Smooth muscle cell (in vitro differentiated cells): ENCODE data around the gene RAB3D. TPM values are rescaled to one million over a fixed set of nuclear protein-coding genes. Genes with fewer than 3 reads are reported as not detected.

ENCODE experiments used
- DNase-seq: peaks from one replicate; lab custom pipeline; 2025; ENCODE audit not compliant: unreplicated experiment; lab: John Stamatoyannopoulos, UW
- H2AFZ ChIP-seq: fragments of 200-600 bp; sonication (generic); 2 replicates; pipeline ENCODE4 v1.6.0; 2016; ENCODE audit warnings: antibody characterized with exemption, low read depth, mild to moderate bottlenecking
- H3F3A ChIP-seq: fragments of 200-600 bp; sonication (generic); 2 replicates; pipeline ENCODE4 v1.6.0; 2017; ENCODE audit warnings: antibody characterized with exemption, low read depth
- H3K27ac ChIP-seq: fragments of 200-600 bp; sonication (generic); 2 replicates; pipeline ENCODE4 v1.5.1; 2016; ENCODE audit warnings: low read depth, mild to moderate bottlenecking
- H3K27me3 ChIP-seq: fragments of 200-600 bp; sonication (generic); 2 replicates; pipeline ENCODE4 v1.6.1; 2016; ENCODE audit warnings: low read depth, mild to moderate bottlenecking
- H3K36me3 ChIP-seq: fragments of 200-600 bp; sonication (generic); 2 replicates; pipeline ENCODE4 v1.5.1; 2016; ENCODE audit warnings: low read depth
- H3K4me1 ChIP-seq: fragments of 200-600 bp; sonication (generic); 2 replicates; pipeline ENCODE4 v1.5.1; 2016; ENCODE audit warnings: low read depth
- H3K4me2 ChIP-seq: fragments of 200-600 bp; sonication (generic); 2 replicates; pipeline ENCODE4 v1.6.0; 2016; ENCODE audit warnings: mild to moderate bottlenecking
- H3K4me3 ChIP-seq: fragments of 200-600 bp; sonication (generic); 2 replicates; pipeline ENCODE4 v1.5.1; 2016; ENCODE audit warnings: mild to moderate bottlenecking
- H3K79me2 ChIP-seq: fragments of 200-600 bp; sonication (generic); 2 replicates; pipeline ENCODE4 v1.6.0; 2016; ENCODE audit warnings: low read depth, mild to moderate bottlenecking
- H3K9ac ChIP-seq: fragments of 200-600 bp; sonication (generic); 2 replicates; pipeline ENCODE4 v1.6.0; 2016; ENCODE audit warnings: low read depth
- H3K9me3 ChIP-seq: fragments of 200-600 bp; sonication (generic); replicated peaks from 2 replicates; pipeline ENCODE4 v1.5.1; 2016; ENCODE audit warnings: low read depth
- H4K20me1 ChIP-seq: fragments of 200-600 bp; sonication (generic); 2 replicates; pipeline ENCODE4 v1.6.0; 2016; ENCODE audit warnings: low read depth
- WGBS: methylation state at CpG from one replicate; pipeline ENCODE4 v1.1.7; 2016; ENCODE audit warnings: low lambda C conversion rate; 5-methylcytosine and 5-hydroxymethylcytosine counted together
- polyA plus RNA-seq: library from polyadenylated mRNA; unstranded; fragments of >200 nt; fragmentation: Nextera tagmentation; extraction: Ambion mirVana; gene quantifications from 2 replicates; pipeline ENCODE4 v1.2.1, GENCODE V29; 2016
- total RNA-seq: library from RNA; depleted of rRNA; stranded (reverse); fragments of >200 nt; gene quantifications from 2 replicates; pipeline ENCODE4 v1.2.3, GENCODE V29; 2014
- TF ChIP-seq, protein P1 (sequence below): fragments of 200-600 bp; sonication (generic); IDR thresholded peaks from 2 replicates; pipeline ENCODE4 v1.5.1; 2017; ENCODE audit warnings: borderline replicate concordance, mild to moderate bottlenecking, antibody characterized with exemption; ENCODE audit not compliant: insufficient read depth, poor library complexity, severe bottlenecking

The RAB3D gene
- total and polyA plus RNA-seq, 2 experiments from 2014 or later, result 7.3 to 11.0 TPM

- 96% methylated on average over 5 of the region's 5 CpGs for WGBS
- Histone ChIP-seq H3K27ac (no peak overlapping the region), H3K9ac (no peak overlapping the region), H3K4me1 (no peaks in the 10 kb centered on the region), H4K20me1 (no peaks in the 10 kb centered on the region), H3F3A (no peaks in the 10 kb centered on the region), H3K27me3 (no peaks in the 10 kb centered on the region), H2AFZ (no peak overlapping the region), H3K36me3 (no peaks in the 10 kb centered on the region), H3K4me2 (no peak overlapping the region), H3K9me3 (no peaks in the 10 kb centered on the region), H3K79me2 (no peaks in the 10 kb centered on the region), H3K4me3 (no peak overlapping the region)
- TF ChIP-seq, protein P1, sequence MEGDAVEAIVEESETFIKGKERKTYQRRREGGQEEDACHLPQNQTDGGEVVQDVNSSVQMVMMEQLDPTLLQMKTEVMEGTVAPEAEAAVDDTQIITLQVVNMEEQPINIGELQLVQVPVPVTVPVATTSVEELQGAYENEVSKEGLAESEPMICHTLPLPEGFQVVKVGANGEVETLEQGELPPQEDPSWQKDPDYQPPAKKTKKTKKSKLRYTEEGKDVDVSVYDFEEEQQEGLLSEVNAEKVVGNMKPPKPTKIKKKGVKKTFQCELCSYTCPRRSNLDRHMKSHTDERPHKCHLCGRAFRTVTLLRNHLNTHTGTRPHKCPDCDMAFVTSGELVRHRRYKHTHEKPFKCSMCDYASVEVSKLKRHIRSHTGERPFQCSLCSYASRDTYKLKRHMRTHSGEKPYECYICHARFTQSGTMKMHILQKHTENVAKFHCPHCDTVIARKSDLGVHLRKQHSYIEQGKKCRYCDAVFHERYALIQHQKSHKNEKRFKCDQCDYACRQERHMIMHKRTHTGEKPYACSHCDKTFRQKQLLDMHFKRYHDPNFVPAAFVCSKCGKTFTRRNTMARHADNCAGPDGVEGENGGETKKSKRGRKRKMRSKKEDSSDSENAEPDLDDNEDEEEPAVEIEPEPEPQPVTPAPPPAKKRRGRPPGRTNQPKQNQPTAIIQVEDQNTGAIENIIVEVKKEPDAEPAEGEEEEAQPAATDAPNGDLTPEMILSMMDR, result no peak
- no peak for DNase-seq
These were observed 65.5 kb downstream of the RAB3D start for GRCh38 chr19:11273989-11274388.

DNA sequence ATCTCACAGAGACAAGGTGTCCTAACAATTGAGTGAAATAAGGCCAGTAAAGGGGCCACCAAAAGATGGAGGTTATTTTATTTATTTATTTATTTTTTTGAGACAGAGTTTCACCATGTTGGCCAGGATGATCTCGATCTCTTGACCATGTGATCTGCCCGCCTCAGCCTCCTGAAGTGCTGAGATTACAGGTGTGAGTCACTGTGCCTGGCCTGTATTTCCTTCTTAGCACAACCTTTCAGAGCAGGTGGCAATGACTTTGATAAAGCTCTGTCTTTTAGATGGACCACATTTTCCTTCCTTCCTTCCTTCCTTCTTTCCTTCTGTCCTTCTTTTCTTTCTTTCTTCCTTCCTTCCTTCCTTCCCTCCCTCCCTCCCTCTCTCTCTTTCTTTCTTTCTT is 66.2 kb downstream of the RAB3D start:
- H3K79me2 ChIP-seq, result no peaks in the 10 kb centered on the region
- TF ChIP-seq, protein P1, result no peak

More for the DNA sequence above, 66.2 kb downstream of the RAB3D start:
- H3K9me3 ChIP-seq, result no peaks in the 10 kb centered on the region
- no peak overlapping the region for H3K27ac ChIP-seq
- H3F3A ChIP-seq, result no peaks in the 10 kb centered on the region
- H3K9ac ChIP-seq, result no peak overlapping the region
- H2AFZ ChIP-seq, result no peak overlapping the region
- 73% methylated on average over 2 of the region's 2 CpGs for WGBS
- H3K4me3 ChIP-seq, result no peak overlapping the region
- no peaks in the 10 kb centered on the region for H3K27me3 ChIP-seq
- H4K20me1 ChIP-seq, result no peaks in the 10 kb centered on the region
- DNase-seq, result no peak
- H3K4me2 ChIP-seq, result no peak overlapping the region
- H3K36me3 ChIP-seq, result no peaks in the 10 kb centered on the region
- no peaks in the 10 kb centered on the region for H3K4me1 ChIP-seq

Other genes starting within 250 kb of the RAB3D start
- 7.6 and 10.1 TPM in 2 replicates for gene SPC24, start 183.9 kb downstream of the RAB3D start, total RNA-seq
- 6.1 and 9.7 TPM in 2 replicates for gene SPC24, start 183.9 kb downstream of the RAB3D start, polyA plus RNA-seq
- 28.1 and 44.1 TPM in 2 replicates for gene KANK2, start 142.1 kb downstream of the RAB3D start, total RNA-seq
- gene KANK2, start 142.1 kb downstream of the RAB3D start, polyA plus RNA-seq, result 31.9 and 32.0 TPM in 2 replicates
- 0.54 TPM in 1 of 2 replicates, not detected in the other for gene ANGPTL8, start 100.0 kb downstream of the RAB3D start, total RNA-seq
- gene ANGPTL8, start 100.0 kb downstream of the RAB3D start, polyA plus RNA-seq, result 0.48 and 0.80 TPM in 2 replicates
- 13.8 and 15.3 TPM in 2 replicates for gene DOCK6, start 77.1 kb downstream of the RAB3D start, total RNA-seq
- 14.8 and 28.7 TPM in 2 replicates for gene DOCK6, start 77.1 kb downstream of the RAB3D start, polyA plus RNA-seq
- not detected in 2 replicates for gene TSPAN16, start 43.5 kb downstream of the RAB3D start, total RNA-seq
- not detected in 2 replicates for gene TSPAN16, start 43.5 kb downstream of the RAB3D start, polyA plus RNA-seq
- gene TMEM205, start 6.6 kb upstream of the RAB3D start, total RNA-seq, result 162 and 163 TPM in 2 replicates
- 118 and 119 TPM in 2 replicates for gene TMEM205, start 6.6 kb upstream of the RAB3D start, polyA plus RNA-seq
- gene CCDC159, start 6.9 kb upstream of the RAB3D start, total RNA-seq, result 17.0 and 29.4 TPM in 2 replicates
- gene CCDC159, start 6.9 kb upstream of the RAB3D start, polyA plus RNA-seq, result 8.7 and 9.8 TPM in 2 replicates
- 15.1 and 21.4 TPM in 2 replicates for gene PLPPR2, start 15.8 kb upstream of the RAB3D start, total RNA-seq
- 54.0 and 67.1 TPM in 2 replicates for gene PLPPR2, start 15.8 kb upstream of the RAB3D start, polyA plus RNA-seq
- 0.99 and 1.3 TPM in 2 replicates for gene SWSAP1, start 35.0 kb upstream of the RAB3D start, total RNA-seq
- gene SWSAP1, start 35.0 kb upstream of the RAB3D start, polyA plus RNA-seq, result 2.7 and 2.8 TPM in 2 replicates
- 9.9 and 11.3 TPM in 2 replicates for gene EPOR, start 44.7 kb upstream of the RAB3D start, total RNA-seq
- 24.9 and 27.4 TPM in 2 replicates for gene EPOR, start 44.7 kb upstream of the RAB3D start, polyA plus RNA-seq
- 5.5 and 9.6 TPM in 2 replicates for gene RGL3, start 79.7 kb upstream of the RAB3D start, total RNA-seq
- 6.6 and 39.0 TPM in 2 replicates for gene RGL3, start 79.7 kb upstream of the RAB3D start, polyA plus RNA-seq
- gene ODAD3, start 95.5 kb upstream of the RAB3D start, total RNA-seq, result 1.0 TPM in 1 of 2 replicates, not detected in the other
- 3.8 and 5.1 TPM in 2 replicates for gene ODAD3, start 95.5 kb upstream of the RAB3D start, polyA plus RNA-seq
- 25.9 and 47.4 TPM in 2 replicates for gene PRKCSH, start 96.0 kb upstream of the RAB3D start, total RNA-seq
- gene PRKCSH, start 96.0 kb upstream of the RAB3D start, polyA plus RNA-seq, result 165 and 169 TPM in 2 replicates
- gene ELAVL3, start 141.4 kb upstream of the RAB3D start, total RNA-seq, result not detected in 2 replicates
- not detected in 2 replicates for gene ELAVL3, start 141.4 kb upstream of the RAB3D start, polyA plus RNA-seq
- 2.2 and 2.9 TPM in 2 replicates for gene ZNF653, start 166.2 kb upstream of the RAB3D start, total RNA-seq
- 5.5 and 10.8 TPM in 2 replicates for gene ZNF653, start 166.2 kb upstream of the RAB3D start, polyA plus RNA-seq
- gene ECSIT, start 189.5 kb upstream of the RAB3D start, total RNA-seq, result 20.7 and 21.1 TPM in 2 replicates
- gene ECSIT, start 189.5 kb upstream of the RAB3D start, polyA plus RNA-seq, result 32.1 and 34.1 TPM in 2 replicates
- gene CNN1, start 199.2 kb upstream of the RAB3D start, total RNA-seq, result 72.8 and 77.8 TPM in 2 replicates
- 99.5 and 125 TPM in 2 replicates for gene CNN1, start 199.2 kb upstream of the RAB3D start, polyA plus RNA-seq
- gene ELOF1, start 219.6 kb upstream of the RAB3D start, total RNA-seq, result 18.6 and 20.3 TPM in 2 replicates
- 71.4 and 74.8 TPM in 2 replicates for gene ELOF1, start 219.6 kb upstream of the RAB3D start, polyA plus RNA-seq
- 1.9 and 19.8 TPM in 2 replicates for gene ACP5, start 238.0 kb upstream of the RAB3D start, total RNA-seq
- gene ACP5, start 238.0 kb upstream of the RAB3D start, polyA plus RNA-seq, result 0.89 and 1.9 TPM in 2 replicates